OCI-LY1 (cell line): ENCODE data around the gene LRRC66.

Source experiments
- EZH2 ChIP-seq: fragments of 200-600 bp; sonication (generic), shearing (Covaris generic); IDR thresholded peaks from 2 replicates; pipeline ENCODE4 v1.8.0; 2017; ENCODE audit warnings: borderline replicate concordance, mixed run types, mild to moderate bottlenecking, antibody characterized with exemption, low read length, moderate library complexity, mixed read lengths
- TF ChIP-seq, protein P1 (sequence below): fragments of 200-600 bp; sonication (generic), shearing (Covaris generic); IDR thresholded peaks from 2 replicates; pipeline ENCODE4 v1.5.1; 2017; ENCODE audit warnings: mild to moderate bottlenecking, antibody characterized with exemption, low read length, moderate library complexity, mixed read lengths

DNA sequence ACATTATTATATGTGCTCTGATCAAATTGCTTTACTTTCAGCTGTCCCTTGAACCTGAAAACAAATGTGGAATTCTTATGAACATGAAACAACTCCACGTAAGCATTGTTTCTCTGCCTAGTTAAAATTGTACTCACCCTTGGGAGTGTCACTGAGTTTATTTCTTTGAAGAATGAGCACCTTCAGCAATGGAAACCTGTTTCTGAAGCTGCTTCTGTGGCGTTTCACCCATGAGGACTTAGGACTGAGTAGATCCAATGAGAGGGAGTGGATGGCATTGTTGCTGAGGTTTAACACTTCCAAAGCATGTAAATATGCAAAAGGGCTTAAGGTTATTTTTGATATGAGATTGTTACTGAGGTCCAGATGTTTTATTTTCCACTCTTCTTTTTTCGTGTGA is 3.2 kb downstream of the LRRC66 start:
- TF ChIP-seq, protein P1, sequence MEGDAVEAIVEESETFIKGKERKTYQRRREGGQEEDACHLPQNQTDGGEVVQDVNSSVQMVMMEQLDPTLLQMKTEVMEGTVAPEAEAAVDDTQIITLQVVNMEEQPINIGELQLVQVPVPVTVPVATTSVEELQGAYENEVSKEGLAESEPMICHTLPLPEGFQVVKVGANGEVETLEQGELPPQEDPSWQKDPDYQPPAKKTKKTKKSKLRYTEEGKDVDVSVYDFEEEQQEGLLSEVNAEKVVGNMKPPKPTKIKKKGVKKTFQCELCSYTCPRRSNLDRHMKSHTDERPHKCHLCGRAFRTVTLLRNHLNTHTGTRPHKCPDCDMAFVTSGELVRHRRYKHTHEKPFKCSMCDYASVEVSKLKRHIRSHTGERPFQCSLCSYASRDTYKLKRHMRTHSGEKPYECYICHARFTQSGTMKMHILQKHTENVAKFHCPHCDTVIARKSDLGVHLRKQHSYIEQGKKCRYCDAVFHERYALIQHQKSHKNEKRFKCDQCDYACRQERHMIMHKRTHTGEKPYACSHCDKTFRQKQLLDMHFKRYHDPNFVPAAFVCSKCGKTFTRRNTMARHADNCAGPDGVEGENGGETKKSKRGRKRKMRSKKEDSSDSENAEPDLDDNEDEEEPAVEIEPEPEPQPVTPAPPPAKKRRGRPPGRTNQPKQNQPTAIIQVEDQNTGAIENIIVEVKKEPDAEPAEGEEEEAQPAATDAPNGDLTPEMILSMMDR, result no peak
- TF ChIP-seq EZH2, result no peak
